T-helper 22 cell (primary cell): ENCODE results near the gene MYH11.
"Not testable (repeated sequence)": the region's sequence is repeated elsewhere in the genome, so short reads cannot be mapped to it uniquely, and the experiment has no call there.

Experiments used
- DNase-seq: peaks from one replicate; pipeline ENCODE4 v3.0.0-alpha.2; 2020; ENCODE audit warnings: low read depth

Gene MYH11

DNA sequence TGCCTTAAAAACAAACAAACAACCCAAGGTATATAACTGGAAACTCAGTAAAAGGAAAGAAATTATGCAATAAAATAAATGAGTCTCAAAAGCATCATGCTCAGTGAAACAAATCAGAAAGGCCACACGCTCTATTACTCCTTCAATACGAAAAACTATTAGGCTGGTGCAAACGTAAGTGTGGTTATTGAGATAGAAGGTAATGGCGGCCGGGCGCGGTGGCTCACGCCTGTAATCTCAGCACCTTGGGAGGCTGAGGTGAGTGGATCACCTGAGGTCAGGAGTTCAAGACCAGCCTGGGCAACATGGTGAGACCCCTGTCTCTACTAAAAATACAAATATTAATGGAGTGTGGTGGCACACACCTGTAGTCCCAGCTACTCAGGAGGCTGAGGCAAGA is 17.6 kb downstream of the MYH11 start:
- DNase-seq, result not testable (repeated sequence)

DNA sequence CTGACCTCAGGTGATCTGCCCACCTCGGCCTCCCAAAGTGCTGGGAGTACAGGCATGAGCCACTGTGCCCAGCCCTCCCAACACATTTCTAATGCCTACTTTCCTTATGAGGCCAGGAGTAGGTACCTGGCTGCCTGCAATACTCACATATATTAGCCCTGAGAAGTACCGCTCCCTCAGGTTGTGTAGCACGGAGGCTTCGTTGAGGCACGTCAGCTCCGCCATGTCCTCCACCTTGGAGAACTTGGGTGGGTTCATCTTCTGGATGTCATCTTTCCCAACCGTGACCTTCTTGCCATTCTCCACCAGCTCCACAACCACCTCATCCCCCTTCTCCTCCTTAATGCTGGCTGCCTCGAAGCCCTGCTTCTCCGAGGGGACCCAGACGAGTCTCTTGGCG is 19.1 kb downstream of the MYH11 start:
- DNase-seq, result no peak

DNA sequence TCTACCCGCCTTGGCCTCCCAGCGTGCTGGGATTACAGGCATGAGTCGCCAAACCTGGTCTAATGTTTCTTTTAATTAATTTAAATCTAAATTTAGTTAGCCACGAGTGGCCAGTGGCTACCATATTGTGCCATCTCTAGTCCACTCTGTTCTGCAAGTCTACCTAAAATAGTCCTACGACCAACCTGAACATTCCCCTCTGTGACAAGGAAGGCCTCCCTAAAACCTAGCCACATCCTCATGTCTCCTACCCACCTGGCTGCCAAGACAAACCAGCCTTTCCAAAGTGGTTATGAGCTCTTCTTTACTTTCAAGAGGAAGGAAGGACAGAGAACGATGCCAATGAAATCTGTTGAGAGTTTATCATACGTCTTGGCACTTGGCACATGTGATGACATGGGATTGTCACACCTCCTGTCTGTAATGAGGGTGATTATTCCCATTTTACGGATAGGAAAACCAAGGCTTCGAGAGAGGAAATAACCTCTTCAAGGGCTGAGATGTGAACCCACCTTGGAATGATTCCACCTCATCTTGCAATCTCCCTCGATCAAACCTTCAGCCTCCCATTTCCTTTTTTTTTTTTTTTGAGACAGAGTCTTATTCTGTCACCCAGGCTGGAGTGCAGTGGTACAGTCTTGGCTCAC is 19.7 kb downstream of the MYH11 start:
- no peak for DNase-seq

DNA sequence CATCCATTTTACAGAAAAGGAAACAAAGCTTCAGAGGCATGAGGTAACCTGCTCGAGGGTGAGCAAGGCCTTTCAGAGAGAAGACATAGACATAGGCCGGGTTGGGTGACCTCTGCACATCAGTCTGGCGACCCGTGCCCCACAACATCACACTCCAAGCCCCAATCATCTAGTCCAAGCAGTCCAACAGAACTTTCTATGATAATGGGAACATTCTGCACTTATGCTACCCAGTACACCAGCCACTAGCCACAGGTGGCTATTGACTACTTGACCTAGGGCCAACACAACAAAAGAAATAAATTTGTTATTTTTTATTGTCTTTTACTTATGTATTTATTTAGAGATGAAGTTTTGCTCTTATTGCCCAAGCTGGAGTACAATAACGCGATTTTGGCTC is 20.8 kb downstream of the MYH11 start:
- DNase-seq, result no peak

DNA sequence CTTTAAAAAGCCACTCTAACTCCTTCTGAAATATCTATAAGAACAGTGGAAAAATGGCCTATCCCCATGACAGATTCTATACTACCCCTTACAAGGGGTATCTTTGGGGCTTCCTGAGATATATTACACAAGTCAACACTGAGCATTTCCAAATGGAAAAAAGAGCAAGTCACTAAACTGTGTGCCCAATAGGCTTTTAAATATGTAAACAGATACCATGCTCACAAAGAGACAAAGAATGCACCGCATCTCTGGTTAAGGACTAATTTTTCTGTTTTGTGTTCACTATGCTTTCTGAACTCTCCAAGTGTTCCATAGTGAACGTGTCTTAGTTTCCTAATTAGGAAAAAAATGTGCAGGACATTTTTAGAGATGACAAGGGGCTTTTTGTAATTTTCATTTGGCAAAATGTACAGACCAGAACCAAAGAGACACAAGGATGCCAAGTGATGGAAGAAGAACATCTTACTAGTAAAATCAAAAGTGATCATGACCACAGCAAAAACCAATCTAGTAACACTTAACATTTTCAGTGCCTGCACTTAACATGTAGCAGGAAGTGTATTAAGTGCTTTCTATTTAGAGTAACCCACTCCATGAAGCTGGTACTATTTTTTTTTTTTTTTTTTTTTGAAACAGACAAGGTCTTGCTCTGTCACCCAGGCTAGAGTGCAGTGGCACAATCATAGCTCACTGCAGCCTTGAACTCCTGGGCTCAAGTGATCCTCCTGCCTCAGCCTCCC is 21.5 kb downstream of the MYH11 start:
- DNase-seq, result no peak

DNA sequence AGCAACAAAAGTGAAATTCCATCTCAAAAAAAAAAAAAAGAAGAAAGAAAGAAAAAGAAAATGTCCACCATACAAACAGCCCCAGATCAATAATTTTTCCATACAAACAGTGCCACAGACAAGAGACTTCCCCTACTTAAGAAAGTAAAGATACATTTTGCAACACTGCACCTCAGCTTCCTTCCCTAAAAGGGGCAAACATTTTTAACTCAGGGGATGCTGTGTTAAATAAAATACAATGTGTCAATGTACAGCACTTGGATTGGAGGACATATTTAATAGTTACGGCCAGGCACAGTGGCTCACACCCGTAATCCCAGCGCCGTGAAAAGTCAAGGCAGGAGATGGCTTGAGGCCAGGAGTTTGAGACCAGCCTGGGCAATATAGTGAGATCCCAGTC is 22.3 kb downstream of the MYH11 start:
- no peak for DNase-seq

DNA sequence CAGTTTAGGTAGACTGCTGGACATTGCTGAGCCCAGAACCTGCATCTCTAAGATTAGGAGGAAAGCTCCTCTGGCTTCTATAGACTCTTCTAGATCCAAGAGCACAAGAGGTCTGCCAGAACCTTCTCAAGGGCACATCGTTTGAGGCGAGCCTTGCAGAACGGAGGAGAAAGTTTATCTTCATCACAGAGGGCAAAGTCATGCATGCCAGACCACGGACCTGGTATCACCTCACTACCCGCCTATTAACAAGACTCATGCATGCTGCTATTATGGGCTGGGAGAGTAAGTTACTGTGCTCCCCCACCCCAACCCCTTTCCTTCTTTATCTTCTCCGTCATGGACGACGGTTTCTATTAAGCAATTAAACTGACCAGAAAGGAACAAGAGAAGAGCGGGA is 23.3 kb downstream of the MYH11 start:
- no peak for DNase-seq

DNA sequence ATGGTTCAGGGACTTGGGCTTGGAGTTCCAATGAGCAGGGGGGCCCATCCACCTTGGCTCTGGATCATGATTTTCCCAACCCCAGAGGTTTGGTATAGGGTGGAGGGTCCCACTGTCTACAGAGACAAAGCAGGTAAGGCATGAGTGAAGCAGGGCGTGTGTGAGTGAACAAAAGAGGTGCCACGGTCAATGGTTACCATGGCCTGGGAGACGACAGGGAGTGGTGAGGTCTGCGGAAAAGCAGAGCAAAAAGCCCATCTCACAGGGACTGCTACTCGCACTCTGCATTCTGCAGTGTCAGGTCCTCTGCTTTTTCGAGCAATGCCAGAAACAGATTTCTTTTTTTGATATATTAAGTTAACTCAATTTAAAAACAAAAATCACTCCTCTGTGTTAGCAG is 24.6 kb downstream of the MYH11 start:
- DNase-seq, result no peak

DNA sequence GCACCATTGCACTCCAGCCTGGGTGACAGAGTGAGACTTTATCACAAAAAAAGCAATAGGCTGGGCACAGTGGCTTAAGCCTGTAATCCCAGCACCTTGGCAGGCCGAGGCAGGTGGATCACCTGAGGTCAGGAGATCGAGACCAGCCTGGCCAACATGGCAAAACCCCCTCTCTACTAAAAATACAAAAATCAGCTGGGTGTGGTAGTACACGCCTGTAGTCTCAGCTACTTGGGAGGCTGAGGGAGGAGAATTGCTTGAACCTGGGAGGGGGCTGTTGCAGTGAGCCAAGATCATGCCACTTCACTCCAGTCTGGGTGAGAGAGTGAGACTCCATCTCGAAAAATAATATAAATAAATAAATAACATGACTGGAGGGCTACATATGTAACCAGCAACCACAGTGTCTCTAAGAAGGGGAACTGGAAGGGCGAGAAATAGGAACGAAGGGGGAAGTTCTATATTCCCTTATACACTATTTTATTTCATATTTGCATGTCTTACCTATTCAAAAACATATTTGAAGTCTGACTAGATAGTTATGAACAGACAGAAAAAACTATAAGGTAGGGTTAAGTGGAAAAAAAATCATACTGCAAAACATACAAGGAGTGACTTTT is 25.9 kb downstream of the MYH11 start:
- DNase-seq, result no peak

DNA sequence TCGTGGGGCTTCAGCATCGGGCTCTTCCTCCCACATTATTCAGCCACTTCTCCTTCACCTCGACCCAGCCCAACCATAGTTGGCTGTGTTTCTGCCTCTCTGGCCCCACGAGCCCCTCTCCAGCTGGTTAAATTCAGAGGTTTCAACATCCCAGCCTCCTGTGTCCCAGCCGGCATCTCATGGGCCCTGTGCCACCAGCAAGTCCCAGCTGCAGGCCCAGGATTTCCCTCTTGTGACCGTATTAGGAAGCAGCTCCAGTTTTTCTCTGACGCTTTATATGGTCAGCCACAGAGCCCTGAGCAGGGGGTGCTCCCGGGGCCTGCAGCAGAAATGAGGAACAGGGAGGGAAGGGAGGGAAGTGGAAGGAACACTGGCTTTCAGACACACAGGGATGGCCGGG is 27.4 kb downstream of the MYH11 start:
- no peak for DNase-seq

DNA sequence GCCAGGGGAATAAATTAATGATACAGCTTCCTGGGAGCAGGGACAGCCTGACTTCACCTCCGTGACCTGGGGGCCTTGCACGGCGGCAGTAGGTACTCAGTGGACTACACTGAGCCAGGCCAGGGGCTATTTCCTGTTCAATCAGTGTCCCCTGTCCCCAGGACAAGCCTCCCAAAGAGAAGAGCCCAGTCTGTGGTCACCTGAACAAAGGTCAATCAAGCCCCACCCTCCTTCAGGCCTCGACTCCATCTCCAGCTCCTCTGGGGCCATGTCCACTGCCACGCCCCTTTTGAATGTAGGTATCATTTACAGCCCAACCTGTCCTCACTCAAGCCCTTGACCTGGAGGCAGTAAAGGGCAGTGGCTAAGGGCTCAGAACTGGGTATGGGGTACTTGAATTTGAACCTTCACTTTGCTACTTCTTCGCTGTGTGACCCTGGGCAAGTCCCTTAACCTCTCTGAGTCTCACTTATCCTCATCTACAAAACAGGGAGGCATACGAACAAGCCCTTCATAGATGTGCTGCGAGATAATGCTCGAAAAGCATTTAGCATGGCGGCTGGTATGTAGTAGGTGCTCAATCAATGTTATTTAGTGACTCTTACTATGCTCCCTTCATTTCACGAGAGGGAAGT is 29.0 kb downstream of the MYH11 start:
- DNase-seq, result no peak

DNA sequence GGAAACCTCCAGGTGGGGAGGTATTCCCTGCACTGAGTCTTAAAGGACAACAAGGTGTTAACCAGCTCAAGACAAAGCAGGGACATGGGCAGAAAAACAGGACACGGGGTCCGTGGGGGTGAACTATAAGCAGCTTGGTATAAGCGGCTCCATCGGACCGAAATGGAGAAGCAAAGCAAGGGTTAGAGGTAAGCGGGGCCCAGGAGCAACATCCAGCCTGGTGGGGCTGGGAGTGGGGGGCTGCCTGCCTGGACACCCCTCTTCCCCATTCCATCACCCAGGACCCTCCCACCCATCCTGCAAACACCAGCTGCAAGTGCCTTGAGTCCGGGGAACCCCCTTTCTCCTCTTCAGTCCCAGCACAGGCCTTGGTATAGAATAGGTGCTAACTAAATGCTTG is 29.5 kb downstream of the MYH11 start:
- DNase-seq, result no peak

DNA sequence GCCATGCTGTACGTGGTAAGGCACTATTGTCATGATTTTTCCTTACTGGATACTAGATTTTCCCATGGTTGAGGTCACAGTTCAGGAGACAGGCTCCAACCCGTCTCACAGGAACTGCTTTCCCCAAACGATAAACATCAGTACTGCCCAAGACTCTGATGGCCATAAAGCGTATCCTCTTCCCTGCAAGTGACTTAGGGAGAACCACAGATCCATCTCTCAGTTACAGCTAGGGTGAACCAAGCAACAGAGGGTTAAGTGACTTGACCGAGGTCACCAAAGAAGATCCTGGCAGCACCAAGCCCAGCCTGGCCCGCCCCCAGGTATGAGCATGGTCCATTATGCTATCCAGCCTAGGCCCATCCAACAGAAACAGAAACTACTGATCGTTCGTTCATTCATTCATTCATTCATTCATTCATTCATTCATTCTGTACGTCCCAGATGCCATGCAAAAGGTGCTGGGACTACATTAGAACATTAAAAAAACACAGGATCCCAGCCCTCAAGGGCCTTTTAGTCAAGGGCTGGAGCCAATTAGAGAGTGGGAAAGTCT is 31.0 kb downstream of the MYH11 start:
- no peak for DNase-seq

DNA sequence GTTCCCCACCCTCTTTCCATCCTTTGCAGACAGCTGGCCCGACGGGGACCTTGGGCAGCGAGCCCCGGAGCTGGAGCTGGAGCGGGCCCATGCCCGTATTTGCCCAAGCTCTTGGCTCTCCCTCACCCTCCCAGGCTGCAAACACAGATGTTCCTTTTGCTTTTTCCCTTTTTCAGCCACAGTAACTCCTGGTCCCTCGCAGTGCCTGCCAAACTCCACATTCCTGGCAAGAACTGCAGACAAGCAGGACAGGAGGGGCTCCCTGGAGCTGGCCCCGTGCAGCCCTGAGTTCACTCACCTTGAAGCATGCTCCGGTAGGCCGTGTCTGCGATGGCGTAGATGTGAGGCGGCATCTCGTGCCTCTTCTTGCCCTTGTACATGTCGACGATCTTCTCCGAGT is 33.9 kb downstream of the MYH11 start:
- no peak for DNase-seq

DNA sequence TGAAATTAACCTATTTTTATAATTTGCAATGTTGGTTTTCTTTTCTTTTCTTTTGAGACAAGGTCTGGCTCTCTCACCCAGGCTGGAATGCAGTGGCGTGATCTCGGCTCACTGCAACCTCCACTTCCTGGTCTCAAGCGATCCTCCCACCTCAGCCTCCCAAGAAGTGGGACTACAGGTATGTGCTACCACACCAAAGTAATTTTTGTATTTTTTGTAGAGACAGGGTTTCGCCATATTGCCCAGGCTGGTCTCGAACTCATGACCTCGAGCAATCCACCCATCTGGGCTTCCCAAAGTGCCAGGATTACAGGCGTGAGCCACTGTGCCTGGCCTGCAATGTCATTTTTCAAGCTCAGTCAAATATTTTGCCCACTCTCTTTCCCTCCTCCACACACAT is 36.0 kb downstream of the MYH11 start:
- DNase-seq, result no peak

DNA sequence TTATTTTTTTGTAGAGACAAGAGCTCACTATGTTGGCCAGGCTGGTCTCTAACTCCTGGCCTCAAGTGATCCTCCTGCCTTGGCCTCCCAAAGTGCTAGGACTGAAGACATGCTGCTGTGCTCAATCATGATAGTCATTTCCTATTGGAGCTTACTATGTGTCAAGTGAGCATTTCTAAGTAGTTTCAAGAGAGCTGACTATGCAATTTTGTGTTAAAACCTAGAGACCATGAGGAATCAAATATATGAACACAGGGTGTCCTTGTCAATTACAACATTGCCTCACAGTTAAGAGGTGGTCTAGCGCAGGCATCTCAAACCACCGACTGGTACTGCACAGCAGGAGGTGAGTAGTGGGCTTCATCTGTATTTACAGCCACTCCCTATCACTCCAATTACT is 37.8 kb downstream of the MYH11 start:
- DNase-seq, result no peak

DNA sequence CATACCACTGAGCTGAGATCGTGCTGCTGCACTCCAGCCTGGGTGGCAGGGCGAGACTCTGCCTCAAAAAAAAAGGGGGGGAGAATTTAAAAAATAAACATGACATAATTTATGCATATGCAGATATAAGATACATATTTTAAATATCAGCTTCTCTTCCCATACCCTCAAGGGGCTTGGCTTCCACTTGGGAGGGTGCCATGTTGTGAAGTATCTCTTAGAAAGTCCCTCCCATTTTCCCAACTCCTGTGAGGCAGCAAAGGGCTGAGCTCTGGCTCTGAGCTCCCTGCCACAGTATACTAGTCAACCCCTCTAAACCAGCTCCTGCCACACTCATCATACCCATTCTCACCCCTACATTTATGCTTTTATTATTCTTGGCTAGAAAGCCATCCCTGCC is 39.4 kb downstream of the MYH11 start:
- DNase-seq, result no peak

DNA sequence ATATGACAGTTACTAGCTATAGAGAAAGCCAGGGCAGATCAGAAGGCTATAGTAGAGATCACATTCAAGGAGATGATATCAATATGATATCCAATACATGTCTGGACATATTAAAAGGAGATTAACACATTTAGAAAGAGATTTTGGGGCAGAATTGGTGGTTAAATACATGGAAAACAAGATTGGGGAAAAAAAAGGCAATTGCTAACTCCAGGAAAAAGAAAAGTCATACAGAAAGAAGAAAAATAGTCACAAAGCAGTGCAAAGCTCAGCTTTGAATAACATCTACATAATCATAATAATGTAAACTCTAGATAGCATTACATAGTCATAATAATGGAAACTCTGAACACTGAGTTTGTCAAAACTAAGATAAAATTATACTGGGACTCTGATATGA is 40.6 kb downstream of the MYH11 start:
- no peak for DNase-seq

DNA sequence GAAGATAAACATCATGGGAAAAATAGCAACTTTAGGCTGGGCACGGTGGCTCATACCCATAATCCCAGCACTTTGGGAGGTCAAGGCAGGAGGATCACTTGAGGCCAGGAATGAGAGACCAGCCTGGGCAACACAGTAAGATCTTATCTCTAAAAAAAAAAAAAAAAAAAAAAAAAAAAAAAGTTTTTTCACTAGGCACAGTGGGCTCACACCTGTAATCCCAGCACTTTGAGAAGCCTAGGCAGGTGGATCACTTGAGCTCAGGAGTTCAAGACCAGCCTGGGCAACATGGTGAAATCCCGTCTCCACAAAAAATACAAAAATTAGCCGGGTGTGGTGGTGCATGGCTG is 44.5 kb downstream of the MYH11 start:
- not testable (repeated sequence) for DNase-seq

DNA sequence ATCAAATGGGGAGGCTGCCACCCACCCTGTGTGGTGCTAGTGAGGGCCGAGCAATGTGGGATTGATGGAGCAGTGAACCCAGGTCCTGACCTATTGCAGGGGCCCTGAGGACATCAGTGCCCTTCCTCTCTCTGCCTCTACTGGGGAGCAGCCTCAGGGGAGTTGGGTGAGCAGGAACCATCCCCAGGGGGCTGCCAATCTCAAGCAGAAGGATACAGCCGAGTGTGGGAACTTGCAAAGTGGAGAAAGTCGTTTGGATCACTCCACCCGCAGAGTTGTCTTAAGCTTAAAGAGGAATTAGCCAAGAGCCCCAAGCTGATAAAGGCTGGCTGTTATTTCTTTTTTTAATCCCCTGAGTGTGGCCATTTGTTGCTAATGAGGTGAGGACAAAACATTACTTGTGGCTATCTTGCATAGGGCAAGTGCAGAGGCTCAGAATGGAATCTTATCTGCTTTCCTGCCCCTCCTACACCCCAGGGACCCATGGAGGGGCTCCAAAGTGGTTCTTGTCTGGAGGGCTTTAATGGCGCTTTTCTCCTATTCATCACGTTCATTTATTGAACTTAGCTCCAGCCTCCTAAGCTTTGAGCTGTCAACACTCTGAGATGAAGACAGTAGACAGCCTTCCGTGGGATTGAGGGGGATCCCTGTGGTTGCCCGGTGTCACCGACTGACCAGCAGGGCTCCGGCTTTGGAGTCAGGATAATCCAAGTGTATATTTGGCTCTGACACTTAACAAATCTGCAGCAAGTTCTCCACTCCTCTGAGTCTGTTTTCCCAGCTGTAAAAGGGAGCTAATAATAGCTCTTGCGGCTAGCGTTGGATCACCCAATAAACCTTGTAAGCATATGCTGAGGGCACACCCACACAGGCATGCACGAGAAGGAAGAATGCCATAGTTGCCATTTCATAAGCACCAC is 45.1 kb downstream of the MYH11 start:
- no peak for DNase-seq

DNA sequence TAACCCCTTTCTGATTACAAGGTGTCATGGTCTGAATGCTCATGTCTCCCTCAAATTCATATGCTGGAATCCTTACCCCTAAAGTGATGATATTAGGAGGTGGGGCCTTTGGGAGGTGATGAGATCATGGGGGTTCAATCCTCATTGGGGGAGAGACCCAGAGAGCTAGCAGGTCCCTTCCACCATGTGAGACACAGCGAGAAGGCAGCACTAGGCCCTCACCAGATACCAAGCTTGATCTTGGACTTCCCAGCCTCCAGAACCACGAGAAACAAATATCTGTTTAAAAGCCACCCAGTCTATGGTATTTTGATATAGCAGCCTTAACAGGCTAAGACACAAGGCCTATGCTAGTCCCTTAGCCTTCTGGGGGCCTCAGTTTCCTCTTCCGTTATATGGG is 45.9 kb downstream of the MYH11 start:
- no peak for DNase-seq

DNA sequence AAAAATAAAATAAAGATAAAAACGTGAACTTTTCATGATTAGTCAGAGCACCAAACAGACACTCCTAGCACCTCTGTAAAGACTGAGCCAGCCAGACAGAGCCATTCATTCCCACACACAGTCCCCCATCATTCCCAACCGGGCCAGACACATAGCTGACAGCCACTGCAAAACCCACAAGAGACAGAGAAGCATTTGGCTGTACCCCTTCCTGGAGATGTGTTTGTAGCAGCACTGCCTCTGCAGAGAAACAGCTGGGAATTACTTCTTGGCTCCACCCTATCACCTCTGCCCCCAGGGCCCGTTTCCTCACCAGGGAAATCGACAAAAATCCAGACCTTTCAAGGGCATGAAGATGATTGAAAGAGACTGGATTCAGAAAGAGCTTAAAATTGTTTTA is 46.4 kb downstream of the MYH11 start:
- no peak for DNase-seq
